AG09319 (cell line): ENCODE data around the gene MBD4.
"Not testable (repeated sequence)": the region's sequence is repeated elsewhere in the genome, so short reads cannot be mapped to it uniquely, and the experiment has no call there.

Experiments used
- DNase-seq: peaks from one replicate; pipeline ENCODE4 v3.0.0-alpha.2; 2010; ENCODE audit warnings: low read depth; ENCODE audit errors: extremely low read depth
- TF ChIP-seq, protein P1 (sequence below): IDR thresholded peaks from 2 replicates; pipeline ENCODE4 v1.5.1; 2011; ENCODE audit warnings: low read depth, mild to moderate bottlenecking, inconsistent platforms, low read length, moderate library complexity

The MBD4 gene

DNA sequence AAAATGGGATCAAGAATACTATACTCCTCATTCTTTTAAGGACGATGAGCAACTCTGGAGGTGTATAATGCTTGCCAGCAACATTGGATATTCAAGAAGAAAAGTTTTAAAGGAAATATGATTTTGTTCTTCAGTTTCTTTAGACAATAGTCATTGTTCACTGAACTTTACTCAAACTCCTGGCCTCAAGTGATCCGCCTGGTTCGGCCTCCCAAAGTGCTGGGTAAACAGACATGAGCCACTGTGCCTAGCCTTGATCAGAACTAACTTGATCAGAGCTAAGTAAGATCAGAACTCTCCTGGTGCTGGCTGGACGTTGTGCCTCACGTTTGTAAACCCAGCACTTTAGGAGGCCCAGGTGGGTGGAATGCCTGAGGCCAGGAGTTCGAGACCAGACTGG, 23.9 kb downstream of the MBD4 start:
- TF ChIP-seq, protein P1, sequence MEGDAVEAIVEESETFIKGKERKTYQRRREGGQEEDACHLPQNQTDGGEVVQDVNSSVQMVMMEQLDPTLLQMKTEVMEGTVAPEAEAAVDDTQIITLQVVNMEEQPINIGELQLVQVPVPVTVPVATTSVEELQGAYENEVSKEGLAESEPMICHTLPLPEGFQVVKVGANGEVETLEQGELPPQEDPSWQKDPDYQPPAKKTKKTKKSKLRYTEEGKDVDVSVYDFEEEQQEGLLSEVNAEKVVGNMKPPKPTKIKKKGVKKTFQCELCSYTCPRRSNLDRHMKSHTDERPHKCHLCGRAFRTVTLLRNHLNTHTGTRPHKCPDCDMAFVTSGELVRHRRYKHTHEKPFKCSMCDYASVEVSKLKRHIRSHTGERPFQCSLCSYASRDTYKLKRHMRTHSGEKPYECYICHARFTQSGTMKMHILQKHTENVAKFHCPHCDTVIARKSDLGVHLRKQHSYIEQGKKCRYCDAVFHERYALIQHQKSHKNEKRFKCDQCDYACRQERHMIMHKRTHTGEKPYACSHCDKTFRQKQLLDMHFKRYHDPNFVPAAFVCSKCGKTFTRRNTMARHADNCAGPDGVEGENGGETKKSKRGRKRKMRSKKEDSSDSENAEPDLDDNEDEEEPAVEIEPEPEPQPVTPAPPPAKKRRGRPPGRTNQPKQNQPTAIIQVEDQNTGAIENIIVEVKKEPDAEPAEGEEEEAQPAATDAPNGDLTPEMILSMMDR: no peak

DNA sequence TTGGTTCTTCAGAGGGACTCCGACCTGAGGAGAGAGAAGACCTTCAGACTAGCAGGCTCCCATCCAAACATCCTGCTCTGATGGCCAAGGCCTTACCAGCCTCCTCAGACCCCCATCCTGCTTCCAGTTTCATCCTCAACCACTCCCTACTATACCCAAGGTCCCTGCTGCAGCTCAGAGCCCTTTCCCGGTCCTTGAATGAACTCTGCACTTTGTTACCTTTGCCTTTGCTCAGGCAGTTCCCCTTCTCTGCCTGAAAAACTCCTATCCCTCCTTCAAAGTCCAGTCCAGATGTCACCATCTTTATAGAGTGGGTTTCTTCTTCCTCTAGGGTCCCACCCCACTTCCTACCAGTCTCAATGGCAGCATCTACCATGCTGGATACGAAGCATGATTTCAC, 24.4 kb downstream of the MBD4 start:
- DNase-seq: no peak
- TF ChIP-seq, protein P1: no peak

More for the DNA sequence above, 23.9 kb downstream of the MBD4 start:
- no peak for DNase-seq

DNA sequence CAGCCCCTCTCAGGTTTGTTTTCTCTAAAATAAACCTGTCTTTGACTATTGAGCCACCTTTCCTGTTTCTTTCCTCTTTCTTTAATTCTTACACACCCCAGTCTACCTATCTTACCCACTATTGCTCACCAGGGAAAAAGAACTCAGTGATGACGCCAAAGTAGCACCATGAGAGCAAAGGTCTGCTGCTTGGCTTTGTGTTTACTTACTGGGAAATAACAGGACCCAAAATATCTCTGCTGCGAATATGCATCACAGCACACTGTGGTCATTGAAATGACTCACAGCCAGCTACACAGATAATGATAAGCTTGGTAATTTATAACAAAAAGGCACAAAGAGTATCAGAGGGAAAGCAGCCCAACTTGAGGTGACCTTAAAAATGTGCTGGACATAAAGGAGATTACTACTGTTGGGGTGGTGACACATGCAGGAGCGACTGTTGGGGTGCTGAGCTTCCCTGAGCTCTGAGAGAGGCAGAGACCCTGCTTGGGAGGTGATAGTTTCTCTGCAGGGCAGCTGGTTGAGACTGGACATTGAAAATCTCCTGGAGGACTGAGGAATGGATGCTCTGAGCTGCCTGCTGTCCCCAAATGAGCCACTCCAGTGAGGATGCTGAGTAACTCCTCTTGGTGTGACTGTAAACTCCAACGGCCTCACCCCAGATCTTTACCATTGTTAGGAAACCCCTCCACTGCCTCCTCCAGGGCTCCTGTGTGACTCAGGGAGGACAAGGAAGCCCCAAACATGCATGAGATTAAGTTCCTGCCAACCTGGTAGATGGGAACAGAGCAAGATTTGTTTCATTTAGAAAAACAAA, 25.9 kb downstream of the MBD4 start:
- TF ChIP-seq, protein P1: no peak
- DNase-seq: peak; percentile 19

DNA sequence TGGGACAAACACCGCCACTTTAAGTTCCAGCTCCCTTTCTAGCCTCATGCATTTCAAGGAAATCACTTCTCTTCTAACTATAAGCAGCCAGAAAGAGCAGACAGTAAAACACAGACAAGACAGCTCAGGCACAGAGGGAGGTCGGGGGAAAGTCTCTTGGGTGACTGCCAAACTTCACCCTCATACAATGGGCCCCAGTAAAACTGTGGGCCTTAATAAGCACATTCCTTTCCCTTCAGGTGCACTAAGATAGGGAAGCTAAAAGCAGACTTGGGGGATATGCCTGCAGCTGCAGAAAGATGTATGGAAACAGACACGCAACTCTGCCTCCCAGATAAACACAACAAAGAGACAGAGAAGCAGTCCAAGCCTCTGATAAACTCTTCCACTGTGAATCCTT, 26.5 kb downstream of the MBD4 start:
- not testable (repeated sequence) for DNase-seq

DNA sequence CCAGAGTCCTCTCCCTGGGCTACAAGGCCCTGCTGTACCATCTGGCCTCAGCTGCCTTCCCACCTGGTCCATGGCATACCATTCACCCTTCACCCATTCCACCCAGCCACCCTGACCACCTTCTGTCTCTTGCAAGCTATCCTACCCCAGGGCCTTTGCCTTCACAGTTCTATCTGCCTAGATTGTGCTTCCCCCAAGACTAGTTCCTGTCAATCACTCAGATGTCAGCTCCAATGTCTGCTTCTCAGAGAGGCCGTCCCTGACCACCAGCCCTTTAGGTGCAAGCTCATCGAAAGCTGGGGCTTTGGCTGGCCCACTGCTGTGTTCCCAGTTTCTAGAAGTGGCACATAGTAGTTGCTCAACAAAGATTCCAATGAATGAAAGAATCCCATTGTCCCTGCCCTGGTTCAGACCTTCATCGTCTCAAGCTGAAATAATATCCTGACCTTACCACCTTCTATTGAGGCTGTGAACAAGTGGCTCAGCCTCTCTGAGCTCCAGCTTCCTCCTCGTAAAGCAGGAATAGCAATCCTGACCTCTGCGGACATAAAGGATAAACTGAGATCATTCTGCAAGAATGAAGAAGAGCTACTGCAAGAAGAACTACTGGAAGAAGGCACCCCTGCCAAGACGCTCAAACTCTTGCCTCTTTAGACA, 27.1 kb downstream of the MBD4 start:
- TF ChIP-seq, protein P1: no peak
- DNase-seq: no peak

DNA sequence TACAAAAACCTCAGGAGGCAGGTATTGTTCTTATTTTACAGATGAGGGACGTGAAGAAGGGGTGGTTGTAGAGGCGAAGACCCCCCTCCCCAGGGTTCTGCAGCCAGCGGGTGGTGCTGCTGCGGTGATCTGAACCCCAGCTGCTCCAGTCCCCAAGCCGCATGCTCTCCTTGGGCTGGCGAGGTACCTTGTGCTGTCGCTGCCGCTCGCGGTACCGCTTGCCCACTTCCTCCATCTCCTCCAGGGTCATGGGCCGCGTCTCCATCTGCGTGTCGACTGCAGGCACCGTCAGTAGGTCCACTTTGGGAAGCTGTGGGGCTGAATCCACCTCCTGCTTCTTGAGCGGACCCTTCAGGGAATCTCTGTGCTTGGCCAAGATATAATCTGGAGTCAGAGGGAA, 28.8 kb downstream of the MBD4 start:
- TF ChIP-seq, protein P1: no peak
- no peak for DNase-seq

DNA sequence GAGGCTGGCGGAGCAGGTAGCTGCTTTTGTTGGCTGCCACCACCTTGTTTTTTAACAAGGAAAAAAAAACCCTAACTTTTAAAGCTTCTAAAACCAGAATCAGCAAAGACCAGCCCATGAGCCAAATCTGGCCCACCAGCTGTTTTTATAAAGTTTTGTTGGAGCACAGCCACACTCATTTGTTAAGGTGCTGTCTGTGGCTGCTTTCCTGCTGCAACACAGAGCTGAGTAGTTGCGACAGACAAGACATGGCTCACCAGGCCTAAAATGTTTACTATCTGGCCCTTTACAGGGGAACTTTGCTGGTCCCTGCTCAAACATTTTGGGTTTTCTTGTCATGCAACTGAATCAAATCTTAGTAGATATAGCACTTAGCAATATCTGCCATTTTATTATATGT, 30.2 kb downstream of the MBD4 start:
- TF ChIP-seq, protein P1: no peak
- DNase-seq: no peak
